Measurements from ENCODE around the gene GIMAP6.

The GIMAP6 gene

GRCh38 chr7:150629347-150629746 is 2.8 kb downstream of the GIMAP6 start:
- 0 out of 2 replicates have a peak, but pooled peaks cover 2% of the 10 kb centered on the region for H3K27me3 ChIP-seq (ENCODE audit: control insufficient read depth, low read length)
- H4K20me1 ChIP-seq (ENCODE audit: control insufficient read depth, insufficient read depth, low read depth, low read length): no peaks in the 10 kb centered on the region
- 0 out of 2 replicates have a peak, but pooled peaks cover 2% of the 10 kb centered on the region for H3K4me1 ChIP-seq (ENCODE audit: control insufficient read depth, low read length)
- H3K36me3 ChIP-seq (ENCODE audit: control insufficient read depth, low read length): no peaks in the 10 kb centered on the region
- no peak overlapping the region for H3K4me3 ChIP-seq (ENCODE audit: low read length)
- no peaks in the 10 kb centered on the region for H3K79me2 ChIP-seq (ENCODE audit: control insufficient read depth, low read length)
- H3K9me2 ChIP-seq (replicated peaks; ENCODE audit: control insufficient read depth, low read length): no peaks in the 10 kb centered on the region
- H3K4me2 ChIP-seq (ENCODE audit: low read length): no peak overlapping the region
- TF ChIP-seq CTCF (IDR thresholded peaks at IDR 0.05; ENCODE audit: low read depth, low read length, poor library complexity, severe bottlenecking) (no peak), EZH2phosphoT487 (IDR thresholded peaks at IDR 0.05; ENCODE audit: borderline replicate concordance, low read length) (no peak)
- H3F3A ChIP-seq (ENCODE audit: control insufficient read depth, insufficient read depth): no peaks in the 10 kb centered on the region
- H3K27ac ChIP-seq (ENCODE audit: low read depth, low read length): no peak overlapping the region
- no peaks in the 10 kb centered on the region for H3K9me3 ChIP-seq (ENCODE audit: control insufficient read depth, insufficient read depth, low read length)

GRCh38 chr7:150627959-150628358 is 4.2 kb downstream of the GIMAP6 start:
- no peak overlapping the region for H3K4me2 ChIP-seq (ENCODE audit: low read length)
- TF ChIP-seq CTCF (IDR thresholded peaks at IDR 0.05; ENCODE audit: low read depth, low read length, poor library complexity, severe bottlenecking) (no peak), EZH2phosphoT487 (IDR thresholded peaks at IDR 0.05; ENCODE audit: borderline replicate concordance, low read length) (no peak)
- H3F3A ChIP-seq (ENCODE audit: control insufficient read depth, insufficient read depth): no peaks in the 10 kb centered on the region
- no peaks in the 10 kb centered on the region for H3K9me2 ChIP-seq (replicated peaks; ENCODE audit: control insufficient read depth, low read length)
- H3K27me3 ChIP-seq (ENCODE audit: control insufficient read depth, low read length): 0 out of 2 replicates have a peak, but pooled peaks cover 2% of the 10 kb centered on the region
- H3K79me2 ChIP-seq (ENCODE audit: control insufficient read depth, low read length): no peaks in the 10 kb centered on the region
- no peak overlapping the region for H3K27ac ChIP-seq (ENCODE audit: low read depth, low read length)
- no peaks in the 10 kb centered on the region for H4K20me1 ChIP-seq (ENCODE audit: control insufficient read depth, insufficient read depth, low read depth, low read length)
- H3K4me1 ChIP-seq (ENCODE audit: control insufficient read depth, low read length): 0 out of 2 replicates have a peak, but pooled peaks cover 2% of the 10 kb centered on the region
- no peaks in the 10 kb centered on the region for H3K9me3 ChIP-seq (ENCODE audit: control insufficient read depth, insufficient read depth, low read length)
- no peak overlapping the region for H3K4me3 ChIP-seq (ENCODE audit: low read length)
- no peaks in the 10 kb centered on the region for H3K36me3 ChIP-seq (ENCODE audit: control insufficient read depth, low read length)

- Histone ChIP-seq H3K27me3 (ENCODE audit: control insufficient read depth, low read length) (0 out of 2 replicates have a peak, but pooled peaks cover 1% of the 10 kb centered on the region), H3K9me3 (ENCODE audit: control insufficient read depth, insufficient read depth, low read length) (no peaks in the 10 kb centered on the region), H3K27ac (ENCODE audit: low read depth, low read length) (no peak overlapping the region), H3K9me2 (replicated peaks; ENCODE audit: control insufficient read depth, low read length) (no peaks in the 10 kb centered on the region), H3F3A (ENCODE audit: control insufficient read depth, insufficient read depth) (no peaks in the 10 kb centered on the region), H3K4me1 (ENCODE audit: control insufficient read depth, low read length) (no peaks in the 10 kb centered on the region), H3K79me2 (ENCODE audit: control insufficient read depth, low read length) (no peaks in the 10 kb centered on the region), H3K4me3 (ENCODE audit: low read length) (no peak overlapping the region), H3K4me2 (ENCODE audit: low read length) (no peak overlapping the region), H4K20me1 (ENCODE audit: control insufficient read depth, insufficient read depth, low read depth, low read length) (no peaks in the 10 kb centered on the region), H3K36me3 (ENCODE audit: control insufficient read depth, low read length) (no peaks in the 10 kb centered on the region)
- TF ChIP-seq EZH2phosphoT487 (IDR thresholded peaks at IDR 0.05; ENCODE audit: borderline replicate concordance, low read length): no peak
- TF ChIP-seq CTCF (IDR thresholded peaks at IDR 0.05; ENCODE audit: low read depth, low read length, poor library complexity, severe bottlenecking): no peak
These were observed 5.5 kb downstream of the GIMAP6 start for GRCh38 chr7:150626696-150627095.

Data from DOHH2 (cell line).